Osteoblast (primary cell): ENCODE results near the gene KCTD1. TPM values are rescaled to one million over a fixed set of nuclear protein-coding genes. Genes with fewer than 3 reads are reported as not detected.

Experiments used
- DNase-seq: peaks from one replicate; pipeline ENCODE4 v3.0.0; 2011; ENCODE audit warnings: low spot score, mixed read lengths; ENCODE audit not compliant: insufficient read length; ENCODE audit errors: missing footprints
- H2AFZ ChIP-seq: 2 replicates; pipeline ENCODE4 v1.6.0; 2011; ENCODE audit warnings: mild to moderate bottlenecking, low read length
- H3K27ac ChIP-seq: 2 replicates; pipeline ENCODE4 v1.5.1; 2011; ENCODE audit warnings: mild to moderate bottlenecking, low read depth, low read length, moderate library complexity
- H3K27me3 ChIP-seq: 2 replicates; pipeline ENCODE4 v1.6.0; 2012; ENCODE audit warnings: mild to moderate bottlenecking, control low read depth, inconsistent platforms, low read length, moderate library complexity; ENCODE audit not compliant: insufficient read depth
- H3K36me3 ChIP-seq: 2 replicates; pipeline ENCODE4 v1.5.1; 2011; ENCODE audit warnings: mild to moderate bottlenecking, low read length, control low read depth, moderate library complexity; ENCODE audit not compliant: insufficient read depth
- H3K4me1 ChIP-seq: 2 replicates; pipeline ENCODE4 v1.5.1; 2011; ENCODE audit warnings: mild to moderate bottlenecking, low read length, control low read depth, moderate library complexity; ENCODE audit not compliant: insufficient read depth
- H3K4me2 ChIP-seq: 2 replicates; pipeline ENCODE4 v1.6.0; 2011; ENCODE audit warnings: mild to moderate bottlenecking, low read length; ENCODE audit not compliant: insufficient read depth
- H3K4me3 ChIP-seq: fragments of 200-600 bp; sonication (generic); 3 replicates; pipeline ENCODE4 v1.5.1; 2012; ENCODE audit warnings: mild to moderate bottlenecking, low read length, inconsistent platforms; ENCODE audit not compliant: insufficient read depth
- H3K79me2 ChIP-seq: 2 replicates; pipeline ENCODE4 v1.6.0; 2012; ENCODE audit warnings: mild to moderate bottlenecking, low read length, control low read depth, inconsistent platforms; ENCODE audit not compliant: insufficient read depth
- H3K9me3 ChIP-seq: 2 replicates; pipeline ENCODE4 v1.5.1; 2011; ENCODE audit warnings: low read depth, low read length, control low read depth
- H4K20me1 ChIP-seq: 2 replicates; pipeline ENCODE4 v1.6.0; 2012; ENCODE audit warnings: mild to moderate bottlenecking, low read length, control low read depth; ENCODE audit not compliant: insufficient read depth
- CTCF ChIP-seq: IDR thresholded peaks from 2 replicates; pipeline ENCODE4 v1.5.1; 2011; ENCODE audit warnings: mild to moderate bottlenecking, low read depth, low read length, moderate library complexity; ENCODE audit errors: extremely low read depth
- total RNA-seq: library from RNA; depleted of rRNA; stranded (reverse); fragments of >200 nt; gene quantifications from 2 replicates; pipeline ENCODE4 v1.2.3, GENCODE V29; 2012

Gene KCTD1
- total RNA-seq, 1 donor, result 14.8 TPM

- no peaks in the 10 kb centered on the region for H3K9me3 ChIP-seq
- H3K4me1 ChIP-seq, result peaks cover 6% of the 10 kb centered on the region
- H4K20me1 ChIP-seq, result no peaks in the 10 kb centered on the region
- DNase-seq, result no peak
- TF ChIP-seq CTCF, result no peak
- no peak overlapping the region for H3K27ac ChIP-seq
- no peak overlapping the region for H3K4me3 ChIP-seq
- H3K36me3 ChIP-seq, result peaks cover 4% of the 10 kb centered on the region
- H3K79me2 ChIP-seq, result no peaks in the 10 kb centered on the region
- no peak overlapping the region for H2AFZ ChIP-seq
- no peaks in the 10 kb centered on the region for H3K27me3 ChIP-seq
- no peak overlapping the region for H3K4me2 ChIP-seq
These were observed 53.1 kb downstream of the KCTD1 start for GRCh38 chr18:26495287-26495686.

- Histone ChIP-seq H3K27ac (no peak overlapping the region), H3K4me1 (peaks cover 20% of the 10 kb centered on the region), H3K79me2 (no peaks in the 10 kb centered on the region), H2AFZ (no peak overlapping the region), H3K4me3 (no peak overlapping the region), H3K27me3 (no peaks in the 10 kb centered on the region), H3K9me3 (no peaks in the 10 kb centered on the region), H3K4me2 (no peak overlapping the region), H3K36me3 (no peaks in the 10 kb centered on the region), H4K20me1 (no peaks in the 10 kb centered on the region)
- peak; percentile 69 for DNase-seq
- TF ChIP-seq CTCF, result no peak
These were observed 55.3 kb downstream of the KCTD1 start for GRCh38 chr18:26493021-26493420.

- peaks cover 31% of the 10 kb centered on the region for H3K4me1 ChIP-seq
- H3K4me2 ChIP-seq, result no peak overlapping the region
- no peaks in the 10 kb centered on the region for H3K36me3 ChIP-seq
- no peaks in the 10 kb centered on the region for H3K27me3 ChIP-seq
- no peak for DNase-seq
- no peak overlapping the region for H2AFZ ChIP-seq
- H4K20me1 ChIP-seq, result no peaks in the 10 kb centered on the region
- no peaks in the 10 kb centered on the region for H3K9me3 ChIP-seq
- no peak overlapping the region for H3K27ac ChIP-seq
- H3K4me3 ChIP-seq, result no peak overlapping the region
- no peaks in the 10 kb centered on the region for H3K79me2 ChIP-seq
- no peak for TF ChIP-seq CTCF
These were observed 57.0 kb downstream of the KCTD1 start for GRCh38 chr18:26491194-26491816.

- peak overlapping the region; percentile 64 for H3K27ac ChIP-seq
- H3K79me2 ChIP-seq, result no peaks in the 10 kb centered on the region
- no peak overlapping the region for H3K4me3 ChIP-seq
- H4K20me1 ChIP-seq, result no peaks in the 10 kb centered on the region
- H3K9me3 ChIP-seq, result no peaks in the 10 kb centered on the region
- H3K36me3 ChIP-seq, result no peaks in the 10 kb centered on the region
- no peak overlapping the region for H3K4me2 ChIP-seq
- no peaks in the 10 kb centered on the region for H3K27me3 ChIP-seq
- DNase-seq, result peak; percentile 66
- no peak overlapping the region for H2AFZ ChIP-seq
- TF ChIP-seq CTCF, result no peak
- H3K4me1 ChIP-seq, result peaks cover 31% of the 10 kb centered on the region
These were observed 58.5 kb downstream of the KCTD1 start for GRCh38 chr18:26489881-26490280.
